Effector memory CD4-positive, alpha-beta T cell (primary cell): ENCODE measurements around the gene NT5C2.

Experiments used
- DNase-seq, 3 donors: peaks; one replicate each; pipeline ENCODE4 v3.0.0-alpha.2; 2020
- H3K27ac ChIP-seq: 2 replicates; pipeline ENCODE4 v1.7.0; 2013; ENCODE audit warnings: mild to moderate bottlenecking, low read length, moderate library complexity; ENCODE audit not compliant: insufficient read depth, poor library complexity, severe bottlenecking
- H3K27me3 ChIP-seq: replicated peaks from 2 replicates; pipeline ENCODE4 v1.7.0; 2013; ENCODE audit warnings: mild to moderate bottlenecking, low read length; ENCODE audit not compliant: insufficient read depth, control insufficient read depth, poor library complexity, severe bottlenecking
- H3K36me3 ChIP-seq: 2 replicates; pipeline ENCODE4 v1.7.0; 2013; ENCODE audit warnings: mild to moderate bottlenecking, low read length, moderate library complexity; ENCODE audit not compliant: control insufficient read depth, insufficient read depth
- H3K4me1 ChIP-seq: 2 replicates; pipeline ENCODE4 v1.7.0; 2013; ENCODE audit warnings: low read length, mild to moderate bottlenecking; ENCODE audit not compliant: control insufficient read depth, insufficient read depth, poor library complexity, severe bottlenecking
- H3K4me3 ChIP-seq: 2 replicates; pipeline ENCODE4 v1.7.0; 2013; ENCODE audit warnings: low read length, low read depth, mild to moderate bottlenecking; ENCODE audit not compliant: insufficient read depth, poor library complexity, severe bottlenecking
- H3K9me3 ChIP-seq: 2 replicates; pipeline ENCODE4 v1.7.0; 2013; ENCODE audit warnings: mild to moderate bottlenecking, low read length, moderate library complexity; ENCODE audit not compliant: control insufficient read depth

NT5C2 gene

GRCh38 chr10:103055105-103055504 lies 138.0 kb downstream of the NT5C2 start:
- DNase-seq, result no peak
- H3K27ac ChIP-seq, result no peak overlapping the region
- H3K36me3 ChIP-seq, result no peaks in the 10 kb centered on the region
- peaks cover 6% of the 10 kb centered on the region for H3K4me1 ChIP-seq
- H3K4me3 ChIP-seq, result no peak overlapping the region
- H3K27me3 ChIP-seq, result no peaks in the 10 kb centered on the region
- H3K9me3 ChIP-seq, result no peaks in the 10 kb centered on the region

- Histone ChIP-seq H3K36me3 (no peaks in the 10 kb centered on the region), H3K9me3 (no peaks in the 10 kb centered on the region), H3K27me3 (no peaks in the 10 kb centered on the region), H3K27ac (peak overlapping the region; percentile 55), H3K4me3 (no peak overlapping the region), H3K4me1 (peaks cover 6% of the 10 kb centered on the region)
- DNase-seq, result no peak
Observed at GRCh38 chr10:103054621-103055020, 138.5 kb downstream of the NT5C2 start.

GRCh38 chr10:103053659-103054581 lies 139.2 kb downstream of the NT5C2 start:
- Histone ChIP-seq H3K4me3 (peak overlapping the region; percentile 40), H3K36me3 (no peaks in the 10 kb centered on the region), H3K27me3 (no peaks in the 10 kb centered on the region), H3K27ac (peak overlapping the region; percentile 55), H3K4me1 (peaks cover 6% of the 10 kb centered on the region), H3K9me3 (no peaks in the 10 kb centered on the region)
- DNase-seq, result peak; percentile 10 to 44 (median 40)

GRCh38 chr10:103049237-103049636 lies 143.8 kb downstream of the NT5C2 start:
- Histone ChIP-seq H3K27me3 (no peaks in the 10 kb centered on the region), H3K9me3 (no peaks in the 10 kb centered on the region), H3K4me3 (no peak overlapping the region), H3K27ac (no peak overlapping the region), H3K4me1 (peaks cover 6% of the 10 kb centered on the region), H3K36me3 (no peaks in the 10 kb centered on the region)
- no peak for DNase-seq

GRCh38 chr10:103047381-103047780 lies 145.7 kb downstream of the NT5C2 start:
- H3K4me3 ChIP-seq, result no peak overlapping the region
- H3K27me3 ChIP-seq, result no peaks in the 10 kb centered on the region
- H3K36me3 ChIP-seq, result no peaks in the 10 kb centered on the region
- H3K27ac ChIP-seq, result no peak overlapping the region
- no peaks in the 10 kb centered on the region for H3K9me3 ChIP-seq
- no peak for DNase-seq
- no peaks in the 10 kb centered on the region for H3K4me1 ChIP-seq

- H3K9me3 ChIP-seq, result no peaks in the 10 kb centered on the region
- no peak overlapping the region for H3K27ac ChIP-seq
- H3K36me3 ChIP-seq, result no peaks in the 10 kb centered on the region
- no peak for DNase-seq
- no peaks in the 10 kb centered on the region for H3K4me1 ChIP-seq
- H3K27me3 ChIP-seq, result no peaks in the 10 kb centered on the region
- no peak overlapping the region for H3K4me3 ChIP-seq
Observed at GRCh38 chr10:103045961-103046360, 147.1 kb downstream of the NT5C2 start.

GRCh38 chr10:103044942-103045489 lies 148.1 kb downstream of the NT5C2 start:
- H3K27me3 ChIP-seq, result no peaks in the 10 kb centered on the region
- DNase-seq, result no peak
- H3K4me1 ChIP-seq, result no peaks in the 10 kb centered on the region
- H3K4me3 ChIP-seq, result no peak overlapping the region
- no peaks in the 10 kb centered on the region for H3K9me3 ChIP-seq
- no peak overlapping the region for H3K27ac ChIP-seq
- H3K36me3 ChIP-seq, result no peaks in the 10 kb centered on the region

- DNase-seq, result no peak
- H3K27me3 ChIP-seq, result no peaks in the 10 kb centered on the region
- H3K36me3 ChIP-seq, result no peaks in the 10 kb centered on the region
Observed at GRCh38 chr10:103042908-103043307, 150.2 kb downstream of the NT5C2 start.

GRCh38 chr10:103042129-103042528 lies 150.9 kb downstream of the NT5C2 start:
- no peaks in the 10 kb centered on the region for H3K36me3 ChIP-seq
- no peaks in the 10 kb centered on the region for H3K27me3 ChIP-seq
- no peak overlapping the region for H3K4me3 ChIP-seq
- no peak overlapping the region for H3K27ac ChIP-seq
- no peak for DNase-seq
- H3K9me3 ChIP-seq, result no peaks in the 10 kb centered on the region
- no peaks in the 10 kb centered on the region for H3K4me1 ChIP-seq

More at GRCh38 chr10:103042908-103043307, 150.2 kb downstream of the NT5C2 start:
- H3K27ac ChIP-seq, result no peak overlapping the region
- no peaks in the 10 kb centered on the region for H3K4me1 ChIP-seq
- no peaks in the 10 kb centered on the region for H3K9me3 ChIP-seq
- H3K4me3 ChIP-seq, result no peak overlapping the region

- Histone ChIP-seq H3K27me3 (no peaks in the 10 kb centered on the region), H3K36me3 (no peaks in the 10 kb centered on the region), H3K9me3 (no peaks in the 10 kb centered on the region), H3K4me3 (no peak overlapping the region), H3K27ac (no peak overlapping the region), H3K4me1 (no peaks in the 10 kb centered on the region)
- no peak for DNase-seq
Observed at GRCh38 chr10:103041391-103041790, 151.7 kb downstream of the NT5C2 start.
